HepG2 (cell line): Measurements from ENCODE around the gene IL27RA. TPM values are rescaled to one million over a fixed set of nuclear protein-coding genes. Genes with fewer than 3 reads are reported as not detected.
A peak's percentile ranks its signal among the peaks of the same experiment; 100 is the strongest.

ENCODE experiments used
- HDAC6 ChIP-seq: fragments of 200-600 bp; sonication (generic); IDR thresholded peaks from 2 replicates; pipeline ENCODE4 v1.7.0; 2017; ENCODE audit warnings: mild to moderate bottlenecking, antibody characterized with exemption, low read length, low read depth
- HINFP ChIP-seq: sonication (generic); formaldehyde crosslinking; IDR thresholded peaks from 2 replicates; pipeline ENCODE4 v1.4.0; 2020; ENCODE audit warnings: low read depth, mild to moderate bottlenecking, missing genetic modification reagents
- IKZF4 ChIP-seq: sonication (generic); formaldehyde crosslinking; IDR thresholded peaks from 2 replicates; pipeline ENCODE4 v1.5.1; 2020; ENCODE audit warnings: borderline replicate concordance, mild to moderate bottlenecking, low read depth, missing genetic modification reagents; ENCODE audit errors: not compliant biosample characterization
- MAFK ChIP-seq, 2 experiments: IDR thresholded peaks in 1 of 2; conservative IDR thresholded peaks in 1 of 2; 2 replicates each; pipeline ENCODE4 v1.6.1; 2011; ENCODE audit warnings: improper control_type of control experiment in 2 of 2, low read length in 2 of 2
- MAX ChIP-seq: IDR thresholded peaks from 2 replicates; pipeline ENCODE4 v1.6.1; 2012; ENCODE audit warnings: inconsistent platforms
- MBNL3 ChIP-seq: fragments of 250-450 bp; sonication (Bioruptor Pico); conservative IDR thresholded peaks from 2 replicates; pipeline ENCODE4 v1.8.0; 2022; ENCODE audit warnings: mild to moderate bottlenecking, inconsistent platforms
- MED13 ChIP-seq: sonication (generic); formaldehyde crosslinking; IDR thresholded peaks from 2 replicates; pipeline ENCODE4 v1.5.0; 2020; ENCODE audit warnings: missing genetic modification reagents
- NCOA2 ChIP-seq: sonication (generic); formaldehyde crosslinking; IDR thresholded peaks from 2 replicates; pipeline ENCODE4 v1.8.0; 2022; ENCODE audit warnings: inconsistent platforms
- PATZ1 ChIP-seq: sonication (generic); formaldehyde crosslinking; IDR thresholded peaks from 2 replicates; pipeline ENCODE4 v1.4.0; 2020; ENCODE audit warnings: missing genetic modification reagents
- PTBP1 ChIP-seq: fragments of 200-400 bp; formaldehyde crosslinking; IDR thresholded peaks from 2 replicates; pipeline ENCODE4 v1.6.1; 2018; ENCODE audit warnings: low read length, low read depth; ENCODE audit not compliant: poor library complexity, severe bottlenecking
- RAD21 ChIP-seq: fragments of 450-650 bp; formaldehyde crosslinking; IDR thresholded peaks from 2 replicates; pipeline ENCODE4 v1.5.0; 2020; ENCODE audit warnings: mild to moderate bottlenecking
- RNF219 ChIP-seq: sonication (generic); formaldehyde crosslinking; IDR thresholded peaks from 2 replicates; pipeline ENCODE4 v1.5.0; 2020; ENCODE audit warnings: mild to moderate bottlenecking, missing genetic modification reagents
- SMARCE1 ChIP-seq: fragments of 450-650 bp; IDR thresholded peaks from 2 replicates; pipeline ENCODE4 v1.6.1; 2017; ENCODE audit warnings: borderline replicate concordance
- ZNF12 ChIP-seq: sonication (generic); formaldehyde crosslinking; IDR thresholded peaks from 2 replicates; pipeline ENCODE4 v1.5.0; 2020; ENCODE audit warnings: missing genetic modification reagents
- ZNF740 ChIP-seq: sonication (generic); formaldehyde crosslinking; IDR thresholded peaks from 2 replicates; pipeline ENCODE4 v1.4.0; 2020; ENCODE audit warnings: missing genetic modification reagents
- ZUFSP ChIP-seq: sonication (generic); formaldehyde crosslinking; IDR thresholded peaks from 2 replicates; pipeline ENCODE4 v1.9.0; 2021; ENCODE audit warnings: missing genetic modification reagents, mild to moderate bottlenecking, borderline replicate concordance
- ZXDC ChIP-seq: sonication (generic); formaldehyde crosslinking; IDR thresholded peaks from 2 replicates; pipeline ENCODE4 v1.5.0; 2020; ENCODE audit warnings: mild to moderate bottlenecking, missing genetic modification reagents
- ZZZ3 ChIP-seq: sonication (generic); formaldehyde crosslinking; IDR thresholded peaks from 2 replicates; pipeline ENCODE4 v1.4.0; 2020; ENCODE audit warnings: missing genetic modification reagents, mild to moderate bottlenecking, borderline replicate concordance
- polyA plus RNA-seq, 8 experiments: library from polyadenylated mRNA; depleted of rRNA in 3 of 8; stranded (reverse) in 7 of 8; unstranded in 1 of 8; fragments of >200 nt; fragmentation: Illumina TruSeq in 4 of 8; extraction: Trizol in 4 of 8; gene quantifications; 2 replicates each; pipeline versions ENCODE4 v1.2.1 to v1.2.3, GENCODE V29; 2011 to 2016; ENCODE audit warnings: low read depth in 4 of 8, missing spikeins in 1 of 8, mixed read lengths in 1 of 8; ENCODE audit not compliant: insufficient read depth in 1 of 8
- total RNA-seq, 5 experiments: library from RNA; depleted of rRNA; stranded (reverse); fragments of >200 nt; fragmentation: Illumina TruSeq; extraction: Trizol; gene quantifications; 2 replicates each; pipeline ENCODE4 v1.2.3, GENCODE V29; 2016; ENCODE audit warnings: low read depth in 1 of 5

The IL27RA gene
- total and polyA plus RNA-seq, 2 of the 13 experiments (the other 11 are each of a cell fraction or from before 2014, with no cell fraction given) = 3.5 to 8.1 TPM

GRCh38 chr19:14073261-14073924 is 41.8 kb downstream of the IL27RA start (continued):
- TF ChIP-seq MAFK (conservative IDR thresholded peaks at IDR 0.05 in 1 of 2, IDR thresholded peaks at IDR 0.05 in 1 of 2; ENCODE audit: low read length in 2 of 2) = no peak
- no peak for TF ChIP-seq ZZZ3 (CRISPR knock-in tag)
- TF ChIP-seq MED13 (CRISPR knock-in tag) = 0 out of 2 replicates have a peak, but pooled peaks have one; percentile 33
- no peak for TF ChIP-seq ZNF12 (CRISPR knock-in tag)
- no peak for TF ChIP-seq PTBP1
- TF ChIP-seq NCOA2 = no peak
- no peak for TF ChIP-seq IKZF4 (CRISPR knock-in tag)
- no peak for TF ChIP-seq MBNL3 (CRISPR knock-in tag)
- TF ChIP-seq SMARCE1 = no peak
- no peak for TF ChIP-seq RNF219 (CRISPR knock-in tag)
- peak; percentile 78 for TF ChIP-seq MAX
- no peak for TF ChIP-seq HINFP (CRISPR knock-in tag)
- peak; percentile 75 for TF ChIP-seq RAD21 (CRISPR knock-in tag)
- no peak for TF ChIP-seq ZUFSP (CRISPR knock-in tag)
- no peak for TF ChIP-seq ZNF740 (CRISPR knock-in tag)
- TF ChIP-seq ZXDC = no peak
- TF ChIP-seq HDAC6 = no peak
- no peak for TF ChIP-seq PATZ1 (CRISPR knock-in tag)
